ENCODE measurements around the gene NEB. TPM values are rescaled to one million over a fixed set of nuclear protein-coding genes. Genes with fewer than 3 reads are reported as not detected.

Gene NEB
- total RNA-seq, 3 donors from 2014 or later (not counting 1 experiment from before 2014, with no cell fraction given): 5.0 to 5.7 (median 5.4) TPM

- WGBS (ENCODE audit: insufficient coverage): 34% methylated on average over 6 of the region's 6 CpGs
- H3K4me3 Mint-ChIP-seq: peak overlapping the region; percentile 58
- no peaks in the 10 kb centered on the region for H3K36me3 Mint-ChIP-seq
- Histone ChIP-seq H3K4me3 (ENCODE audit: low read length) (no peak overlapping the region), H3K27me3 (ENCODE audit: control insufficient read depth, insufficient read depth, low read length) (no peaks in the 10 kb centered on the region), H3K4me1 (ENCODE audit: control insufficient read depth, insufficient read depth, low read length) (peaks cover 15% of the 10 kb centered on the region), H3K36me3 (ENCODE audit: control insufficient read depth, insufficient read depth, low read length) (no peaks in the 10 kb centered on the region), H3K9me3 (ENCODE audit: control insufficient read depth, insufficient read depth, low read length) (no peaks in the 10 kb centered on the region), H3K27ac (ENCODE audit: low read length) (no peak overlapping the region)
- TF ChIP-seq, protein P1, sequence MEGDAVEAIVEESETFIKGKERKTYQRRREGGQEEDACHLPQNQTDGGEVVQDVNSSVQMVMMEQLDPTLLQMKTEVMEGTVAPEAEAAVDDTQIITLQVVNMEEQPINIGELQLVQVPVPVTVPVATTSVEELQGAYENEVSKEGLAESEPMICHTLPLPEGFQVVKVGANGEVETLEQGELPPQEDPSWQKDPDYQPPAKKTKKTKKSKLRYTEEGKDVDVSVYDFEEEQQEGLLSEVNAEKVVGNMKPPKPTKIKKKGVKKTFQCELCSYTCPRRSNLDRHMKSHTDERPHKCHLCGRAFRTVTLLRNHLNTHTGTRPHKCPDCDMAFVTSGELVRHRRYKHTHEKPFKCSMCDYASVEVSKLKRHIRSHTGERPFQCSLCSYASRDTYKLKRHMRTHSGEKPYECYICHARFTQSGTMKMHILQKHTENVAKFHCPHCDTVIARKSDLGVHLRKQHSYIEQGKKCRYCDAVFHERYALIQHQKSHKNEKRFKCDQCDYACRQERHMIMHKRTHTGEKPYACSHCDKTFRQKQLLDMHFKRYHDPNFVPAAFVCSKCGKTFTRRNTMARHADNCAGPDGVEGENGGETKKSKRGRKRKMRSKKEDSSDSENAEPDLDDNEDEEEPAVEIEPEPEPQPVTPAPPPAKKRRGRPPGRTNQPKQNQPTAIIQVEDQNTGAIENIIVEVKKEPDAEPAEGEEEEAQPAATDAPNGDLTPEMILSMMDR (IDR thresholded peaks at IDR 0.05): no peak
- H3K27me3 Mint-ChIP-seq (ENCODE audit: low read depth in 2 of 2): no peaks in the 10 kb centered on the region
- H3K9me3 Mint-ChIP-seq: no peaks in the 10 kb centered on the region
- peaks cover 38 to 41% of the 10 kb centered on the region in 2 donors for H3K4me1 Mint-ChIP-seq
- intact Hi-C loops (cut with micrococcal nuclease): no loop called here
- DNase-seq (peak; percentile 26 to 46), ATAC-seq (peak; percentile 88 to 94 (median 89))
- H3K27ac Mint-ChIP-seq: peak overlapping the region; percentile 24 to 78
These were observed 64.6 kb downstream of the NEB start for GRCh38 chr2:151669585-151670081.

DNA sequence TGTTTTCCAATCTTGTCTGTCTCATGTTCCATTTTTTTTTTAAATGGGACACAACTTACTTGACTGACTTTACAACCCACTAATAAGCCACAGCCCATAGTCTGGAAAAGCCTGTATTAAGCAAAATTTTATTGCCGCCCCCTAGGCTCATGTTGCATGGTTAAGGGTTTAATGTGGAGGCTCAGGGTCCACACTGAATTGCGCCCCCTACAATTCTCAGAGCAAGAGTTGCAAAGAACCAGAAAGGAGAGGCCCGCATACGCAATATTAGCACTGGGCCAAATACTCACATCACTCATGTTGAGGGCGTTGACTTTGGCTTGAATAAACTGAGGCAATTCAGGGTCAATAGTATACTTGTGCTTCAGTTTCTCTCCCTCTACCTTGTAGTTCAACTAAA lies 65.5 kb downstream of the NEB start:
- Histone ChIP-seq H3K36me3 (ENCODE audit: control insufficient read depth, insufficient read depth, low read length) (no peaks in the 10 kb centered on the region), H3K4me1 (ENCODE audit: control insufficient read depth, insufficient read depth, low read length) (peaks cover 15% of the 10 kb centered on the region), H3K9me3 (ENCODE audit: control insufficient read depth, insufficient read depth, low read length) (no peaks in the 10 kb centered on the region), H3K27me3 (ENCODE audit: control insufficient read depth, insufficient read depth, low read length) (no peaks in the 10 kb centered on the region), H3K4me3 (ENCODE audit: low read length) (no peak overlapping the region), H3K27ac (ENCODE audit: low read length) (no peak overlapping the region)
- Mint-ChIP-seq H3K27ac (no peak overlapping the region), H3K9me3 (no peaks in the 10 kb centered on the region), H3K4me3 (no peak overlapping the region), H3K27me3 (ENCODE audit: low read depth in 2 of 2) (no peaks in the 10 kb centered on the region), H3K36me3 (peaks cover 1% of the 10 kb centered on the region), H3K4me1 (peaks cover 38 to 41% of the 10 kb centered on the region in 2 donors)
- TF ChIP-seq, protein P1 (IDR thresholded peaks at IDR 0.05): no peak
- intact Hi-C loops (cut with micrococcal nuclease): no loop called here
- DNase-seq (no peak), ATAC-seq (no peak)
- 100% methylated on average over 5 of the region's 5 CpGs for WGBS (ENCODE audit: insufficient coverage)

DNA sequence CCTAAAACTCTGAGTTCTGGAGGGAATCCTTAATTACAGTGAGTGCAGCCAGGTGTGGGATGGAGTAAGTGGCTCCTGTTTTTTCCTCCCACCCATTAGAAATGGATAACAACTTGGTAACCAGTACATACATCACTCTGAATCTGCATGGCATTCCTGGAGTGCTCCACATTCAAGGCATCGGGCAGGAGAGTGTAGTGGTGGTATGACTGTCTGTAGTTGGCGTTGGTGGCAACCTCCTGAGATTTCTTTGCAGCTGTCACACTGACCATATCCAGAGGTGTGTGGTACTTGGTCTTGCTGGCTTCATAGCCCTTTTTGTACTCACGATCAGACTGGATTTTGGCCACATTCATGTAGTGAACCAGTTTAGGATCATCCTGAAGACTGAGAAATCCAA lies 68.3 kb downstream of the NEB start:
- Mint-ChIP-seq H3K9me3 (no peaks in the 10 kb centered on the region), H3K4me1 (peaks cover 21 to 23% of the 10 kb centered on the region in 2 donors), H3K27ac (no peak overlapping the region), H3K27me3 (ENCODE audit: low read depth in 2 of 2) (no peaks in the 10 kb centered on the region), H3K4me3 (no peak overlapping the region), H3K36me3 (peaks cover 16% of the 10 kb centered on the region)
- no peak overlapping the region for H3K4me3 ChIP-seq (ENCODE audit: low read length)
- ATAC-seq (no peak), DNase-seq (no peak)
- no peaks in the 10 kb centered on the region for H3K27me3 ChIP-seq (ENCODE audit: control insufficient read depth, insufficient read depth, low read length)
- H3K4me1 ChIP-seq (ENCODE audit: control insufficient read depth, insufficient read depth, low read length): peaks cover 14% of the 10 kb centered on the region
- H3K9me3 ChIP-seq (ENCODE audit: control insufficient read depth, insufficient read depth, low read length): no peaks in the 10 kb centered on the region
- H3K36me3 ChIP-seq (ENCODE audit: control insufficient read depth, insufficient read depth, low read length): no peaks in the 10 kb centered on the region
- intact Hi-C loops (cut with micrococcal nuclease): no loop called here
- no peak overlapping the region for H3K27ac ChIP-seq (ENCODE audit: low read length)
- TF ChIP-seq, protein P1 (IDR thresholded peaks at IDR 0.05): no peak
- 93% methylated on average over 3 of the region's 3 CpGs for WGBS (ENCODE audit: insufficient coverage)

- 57% methylated on average over 1 of the region's 1 CpG for WGBS (ENCODE audit: insufficient coverage)
- Mint-ChIP-seq H3K27me3 (ENCODE audit: low read depth in 2 of 2) (no peaks in the 10 kb centered on the region), H3K4me1 (peaks cover 7 to 8% of the 10 kb centered on the region in 2 donors), H3K9me3 (no peaks in the 10 kb centered on the region), H3K36me3 (peaks cover 16% of the 10 kb centered on the region), H3K27ac (no peak overlapping the region), H3K4me3 (no peak overlapping the region)
- Histone ChIP-seq H3K27ac (ENCODE audit: low read length) (no peak overlapping the region), H3K4me1 (ENCODE audit: control insufficient read depth, insufficient read depth, low read length) (peaks cover 3% of the 10 kb centered on the region), H3K4me3 (ENCODE audit: low read length) (no peak overlapping the region), H3K36me3 (ENCODE audit: control insufficient read depth, insufficient read depth, low read length) (no peaks in the 10 kb centered on the region), H3K27me3 (ENCODE audit: control insufficient read depth, insufficient read depth, low read length) (no peaks in the 10 kb centered on the region), H3K9me3 (ENCODE audit: control insufficient read depth, insufficient read depth, low read length) (no peaks in the 10 kb centered on the region)
- DNase-seq (no peak), ATAC-seq (no peak)
- intact Hi-C loops (cut with micrococcal nuclease): no loop called here
- TF ChIP-seq, protein P1 (IDR thresholded peaks at IDR 0.05): no peak
These were observed 69.8 kb downstream of the NEB start for GRCh38 chr2:151664520-151664919.
